ENCODE data around the gene PRR16.

The PRR16 gene

GRCh38 chr5:120586646-120587045 lies 122.5 kb downstream of the PRR16 start:
- Histone ChIP-seq H3K4me3 (ENCODE audit: low read length) (no peak overlapping the region), H3K9ac (ENCODE audit: low read length) (no peak overlapping the region), H3K27me3 (ENCODE audit: control insufficient read depth, insufficient read depth, low read length) (no peaks in the 10 kb centered on the region), H3K4me1 (ENCODE audit: control insufficient read depth, low read depth, low read length) (no peaks in the 10 kb centered on the region), H3K36me3 (ENCODE audit: control insufficient read depth, low read depth, low read length) (no peaks in the 10 kb centered on the region), H3K27ac (ENCODE audit: low read length) (no peak overlapping the region), H3K9me3 (ENCODE audit: control insufficient read depth, low read depth, low read length) (no peaks in the 10 kb centered on the region)

- H3K4me3 ChIP-seq (ENCODE audit: low read length), result no peak overlapping the region
- no peaks in the 10 kb centered on the region for H3K9me3 ChIP-seq (ENCODE audit: control insufficient read depth, low read depth, low read length)
- no peaks in the 10 kb centered on the region for H3K36me3 ChIP-seq (ENCODE audit: control insufficient read depth, low read depth, low read length)
- no peaks in the 10 kb centered on the region for H3K27me3 ChIP-seq (ENCODE audit: control insufficient read depth, insufficient read depth, low read length)
- no peak overlapping the region for H3K27ac ChIP-seq (ENCODE audit: low read length)
- H3K4me1 ChIP-seq (ENCODE audit: control insufficient read depth, low read depth, low read length), result no peaks in the 10 kb centered on the region
- H3K9ac ChIP-seq (ENCODE audit: low read length), result no peak overlapping the region
These were observed 127.8 kb downstream of the PRR16 start for GRCh38 chr5:120591911-120592310.

- no peaks in the 10 kb centered on the region for H3K4me1 ChIP-seq (ENCODE audit: control insufficient read depth, low read depth, low read length)
- no peak overlapping the region for H3K4me3 ChIP-seq (ENCODE audit: low read length)
- H3K27me3 ChIP-seq (ENCODE audit: control insufficient read depth, insufficient read depth, low read length), result no peaks in the 10 kb centered on the region
- H3K9me3 ChIP-seq (ENCODE audit: control insufficient read depth, low read depth, low read length), result no peaks in the 10 kb centered on the region
- H3K36me3 ChIP-seq (ENCODE audit: control insufficient read depth, low read depth, low read length), result no peaks in the 10 kb centered on the region
- no peak overlapping the region for H3K27ac ChIP-seq (ENCODE audit: low read length)
- H3K9ac ChIP-seq (ENCODE audit: low read length), result no peak overlapping the region
These were observed 135.5 kb downstream of the PRR16 start for GRCh38 chr5:120599576-120599975.

- Histone ChIP-seq H3K9me3 (ENCODE audit: control insufficient read depth, low read depth, low read length) (no peaks in the 10 kb centered on the region), H3K27ac (ENCODE audit: low read length) (no peak overlapping the region), H3K27me3 (ENCODE audit: control insufficient read depth, insufficient read depth, low read length) (no peaks in the 10 kb centered on the region), H3K36me3 (ENCODE audit: control insufficient read depth, low read depth, low read length) (no peaks in the 10 kb centered on the region), H3K4me3 (ENCODE audit: low read length) (no peak overlapping the region), H3K9ac (ENCODE audit: low read length) (no peak overlapping the region), H3K4me1 (ENCODE audit: control insufficient read depth, low read depth, low read length) (no peaks in the 10 kb centered on the region)
These were observed 136.5 kb downstream of the PRR16 start for GRCh38 chr5:120600639-120601038.

DNA sequence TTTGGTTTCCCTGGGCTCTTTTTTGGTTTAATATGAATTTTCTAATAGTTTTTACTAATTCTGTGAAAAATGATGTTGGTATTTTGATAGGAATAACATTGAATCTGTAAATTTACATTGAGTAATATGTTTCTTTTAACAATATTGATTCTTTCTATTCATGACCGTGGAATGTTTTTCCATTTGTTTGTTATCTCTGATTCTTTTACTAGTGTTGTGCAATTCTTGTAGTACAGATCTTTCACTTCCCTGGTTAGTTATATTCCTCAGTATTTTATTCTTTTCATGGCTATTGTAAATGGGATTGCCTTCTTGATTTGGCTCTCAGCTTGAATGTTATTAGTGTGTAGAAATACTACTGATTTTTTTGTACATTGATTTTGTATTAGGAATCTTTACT lies 137.9 kb downstream of the PRR16 start:
- Histone ChIP-seq H3K9me3 (ENCODE audit: control insufficient read depth, low read depth, low read length) (no peaks in the 10 kb centered on the region), H3K36me3 (ENCODE audit: control insufficient read depth, low read depth, low read length) (no peaks in the 10 kb centered on the region), H3K4me3 (ENCODE audit: low read length) (no peak overlapping the region), H3K9ac (ENCODE audit: low read length) (no peak overlapping the region), H3K27ac (ENCODE audit: low read length) (no peak overlapping the region), H3K4me1 (ENCODE audit: control insufficient read depth, low read depth, low read length) (no peaks in the 10 kb centered on the region), H3K27me3 (ENCODE audit: control insufficient read depth, insufficient read depth, low read length) (no peaks in the 10 kb centered on the region)

DNA sequence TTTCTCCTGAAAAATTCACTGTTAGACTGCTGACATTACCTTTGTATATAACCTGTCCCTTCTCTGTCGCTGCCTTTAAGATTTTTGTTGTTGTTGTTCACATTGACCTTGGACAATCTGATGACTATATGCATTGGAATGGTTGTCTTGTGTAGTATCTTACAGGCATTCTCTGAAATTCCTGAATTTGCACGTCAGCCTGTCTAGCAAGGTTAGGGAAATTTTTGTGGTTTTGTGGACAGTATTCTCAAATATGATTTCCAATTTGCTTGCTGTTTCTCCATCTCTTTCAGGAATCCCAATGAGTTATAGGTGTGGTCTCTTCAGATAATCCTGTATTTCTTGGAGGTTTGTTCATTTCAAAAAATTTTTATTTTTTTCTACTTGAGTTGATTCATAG lies 140.8 kb downstream of the PRR16 start:
- H3K4me3 ChIP-seq (ENCODE audit: low read length), result no peak overlapping the region
- no peaks in the 10 kb centered on the region for H3K9me3 ChIP-seq (ENCODE audit: control insufficient read depth, low read depth, low read length)
- H3K9ac ChIP-seq (ENCODE audit: low read length), result no peak overlapping the region
- no peaks in the 10 kb centered on the region for H3K4me1 ChIP-seq (ENCODE audit: control insufficient read depth, low read depth, low read length)
- H3K27ac ChIP-seq (ENCODE audit: low read length), result no peak overlapping the region
- no peaks in the 10 kb centered on the region for H3K36me3 ChIP-seq (ENCODE audit: control insufficient read depth, low read depth, low read length)
- H3K27me3 ChIP-seq (ENCODE audit: control insufficient read depth, insufficient read depth, low read length), result no peaks in the 10 kb centered on the region

DNA sequence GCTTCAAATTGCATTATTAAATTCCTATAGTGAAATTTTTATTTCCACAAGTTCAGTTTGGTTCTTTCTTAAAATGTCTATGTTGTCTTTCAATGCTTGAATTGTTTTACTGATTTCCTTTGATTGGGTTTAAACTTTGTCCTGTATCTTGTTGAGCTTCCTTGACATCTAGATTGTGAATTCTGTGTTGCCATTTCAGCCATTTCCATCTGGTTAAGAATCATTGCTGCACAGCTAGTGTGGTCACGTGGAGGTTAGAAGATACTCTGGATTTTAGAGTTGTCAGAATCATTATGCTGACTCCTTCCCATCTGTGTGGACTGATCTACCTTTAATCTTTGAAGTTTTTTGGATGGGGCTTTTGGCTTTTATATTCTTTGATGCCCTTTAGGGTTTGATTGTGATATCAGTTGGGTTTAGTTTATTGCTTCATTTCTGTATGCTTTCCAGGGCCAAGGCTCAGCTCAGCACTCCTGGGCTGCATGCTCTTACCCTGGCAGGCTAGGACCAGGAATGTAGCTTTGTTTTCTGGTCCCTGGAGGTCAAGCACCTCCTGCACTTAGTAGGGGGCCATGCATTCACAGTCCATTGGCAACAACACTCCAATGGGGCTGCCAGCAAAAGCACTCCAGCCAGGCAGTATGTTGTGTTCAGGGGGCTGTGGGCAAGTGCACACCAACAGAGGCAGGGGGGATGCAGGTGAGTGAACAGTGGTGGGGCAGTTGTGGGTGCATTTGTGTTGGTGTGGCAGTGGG lies 141.4 kb downstream of the PRR16 start:
- Histone ChIP-seq H3K36me3 (ENCODE audit: control insufficient read depth, low read depth, low read length) (no peaks in the 10 kb centered on the region), H3K9ac (ENCODE audit: low read length) (no peak overlapping the region), H3K9me3 (ENCODE audit: control insufficient read depth, low read depth, low read length) (no peaks in the 10 kb centered on the region), H3K4me3 (ENCODE audit: low read length) (no peak overlapping the region), H3K27me3 (ENCODE audit: control insufficient read depth, insufficient read depth, low read length) (no peaks in the 10 kb centered on the region), H3K4me1 (ENCODE audit: control insufficient read depth, low read depth, low read length) (no peaks in the 10 kb centered on the region), H3K27ac (ENCODE audit: low read length) (no peak overlapping the region)

DNA sequence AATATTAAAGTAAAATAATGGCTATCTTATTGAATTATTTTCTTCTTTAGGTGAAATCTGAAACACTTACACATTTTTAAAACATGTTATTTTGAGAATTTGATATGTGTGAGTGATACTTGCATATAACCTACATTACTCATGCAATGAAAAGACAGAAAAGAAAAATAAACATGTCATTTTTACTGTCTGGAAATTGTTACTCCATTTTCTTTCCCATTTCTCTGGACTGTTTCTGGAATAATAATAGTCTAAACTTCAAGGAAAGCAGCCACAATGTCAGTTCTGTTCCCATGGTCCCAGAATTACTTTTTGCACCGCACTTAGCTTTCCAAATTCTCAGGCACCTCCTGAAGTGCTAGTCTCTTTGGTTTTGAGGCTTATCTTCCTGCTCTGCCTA lies 145.5 kb downstream of the PRR16 start:
- no peak overlapping the region for H3K4me3 ChIP-seq (ENCODE audit: low read length)
- H3K9me3 ChIP-seq (ENCODE audit: control insufficient read depth, low read depth, low read length), result no peaks in the 10 kb centered on the region
- H3K4me1 ChIP-seq (ENCODE audit: control insufficient read depth, low read depth, low read length), result no peaks in the 10 kb centered on the region
- no peaks in the 10 kb centered on the region for H3K36me3 ChIP-seq (ENCODE audit: control insufficient read depth, low read depth, low read length)
- no peaks in the 10 kb centered on the region for H3K27me3 ChIP-seq (ENCODE audit: control insufficient read depth, insufficient read depth, low read length)
- H3K27ac ChIP-seq (ENCODE audit: low read length), result no peak overlapping the region
- H3K9ac ChIP-seq (ENCODE audit: low read length), result no peak overlapping the region

DNA sequence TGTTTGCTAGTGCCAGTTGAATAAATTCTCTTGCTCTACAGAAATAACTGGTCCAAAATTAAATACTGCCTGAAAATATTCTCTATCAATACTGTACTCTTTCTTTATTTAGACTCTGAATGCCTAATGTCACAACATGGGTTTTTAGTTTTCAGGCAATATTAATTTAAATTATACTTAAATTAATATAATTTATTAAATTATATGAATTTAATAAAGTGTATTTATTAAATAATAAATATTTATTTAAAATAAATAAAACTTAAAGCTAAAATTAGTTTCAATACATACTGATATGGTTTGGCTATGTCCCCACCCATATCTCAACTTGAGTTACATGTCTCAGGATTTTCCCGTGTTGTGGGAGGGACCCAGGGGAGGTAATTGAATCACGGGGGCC lies 146.0 kb downstream of the PRR16 start:
- Histone ChIP-seq H3K27me3 (ENCODE audit: control insufficient read depth, insufficient read depth, low read length) (no peaks in the 10 kb centered on the region), H3K9ac (ENCODE audit: low read length) (no peak overlapping the region), H3K9me3 (ENCODE audit: control insufficient read depth, low read depth, low read length) (no peaks in the 10 kb centered on the region), H3K4me3 (ENCODE audit: low read length) (no peak overlapping the region), H3K4me1 (ENCODE audit: control insufficient read depth, low read depth, low read length) (no peaks in the 10 kb centered on the region), H3K36me3 (ENCODE audit: control insufficient read depth, low read depth, low read length) (no peaks in the 10 kb centered on the region), H3K27ac (ENCODE audit: low read length) (no peak overlapping the region)

GRCh38 chr5:120613729-120614128 lies 149.6 kb downstream of the PRR16 start:
- H3K27ac ChIP-seq (ENCODE audit: low read length), result no peak overlapping the region
- H3K4me1 ChIP-seq (ENCODE audit: control insufficient read depth, low read depth, low read length), result peaks cover 11% of the 10 kb centered on the region
- H3K9ac ChIP-seq (ENCODE audit: low read length), result no peak overlapping the region
- no peaks in the 10 kb centered on the region for H3K9me3 ChIP-seq (ENCODE audit: control insufficient read depth, low read depth, low read length)
- H3K27me3 ChIP-seq (ENCODE audit: control insufficient read depth, insufficient read depth, low read length), result no peaks in the 10 kb centered on the region
- no peaks in the 10 kb centered on the region for H3K36me3 ChIP-seq (ENCODE audit: control insufficient read depth, low read depth, low read length)
- no peak overlapping the region for H3K4me3 ChIP-seq (ENCODE audit: low read length)

- Histone ChIP-seq H3K27me3 (ENCODE audit: control insufficient read depth, insufficient read depth, low read length) (no peaks in the 10 kb centered on the region), H3K4me1 (ENCODE audit: control insufficient read depth, low read depth, low read length) (peaks cover 11% of the 10 kb centered on the region), H3K4me3 (ENCODE audit: low read length) (no peak overlapping the region), H3K27ac (ENCODE audit: low read length) (no peak overlapping the region), H3K36me3 (ENCODE audit: control insufficient read depth, low read depth, low read length) (no peaks in the 10 kb centered on the region), H3K9ac (ENCODE audit: low read length) (no peak overlapping the region), H3K9me3 (ENCODE audit: control insufficient read depth, low read depth, low read length) (no peaks in the 10 kb centered on the region)
These were observed 150.6 kb downstream of the PRR16 start for GRCh38 chr5:120614531-120615180.
